CD4-positive, alpha-beta T cell treated with Interleukin-6 for 4 hours (primary cell): Measurements from ENCODE around the gene APBA2.

Experiments
- DNase-seq: peaks from one replicate; pipeline ENCODE4 v3.0.0-alpha.2; 2020; ENCODE audit warnings: mixed read lengths

The APBA2 gene

DNA sequence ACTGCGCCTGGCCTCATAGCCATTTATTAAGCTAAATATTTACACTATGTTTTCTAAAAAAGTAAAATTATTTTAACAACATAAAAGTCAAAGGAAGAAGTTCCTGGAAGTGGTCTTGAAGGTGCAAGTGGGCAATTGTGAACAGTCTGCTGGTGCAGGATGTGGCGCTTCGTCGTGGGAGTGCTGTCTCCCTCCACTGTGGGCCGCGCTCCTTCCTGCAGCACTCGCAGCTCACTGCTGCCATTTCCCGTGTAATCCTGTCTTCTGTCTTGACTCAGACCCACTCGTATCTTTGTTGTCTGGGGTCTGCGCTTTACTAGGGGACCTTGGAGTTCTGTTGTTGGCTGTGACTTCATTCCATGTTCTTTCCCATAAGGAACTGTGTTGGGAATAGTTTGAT is 56.3 kb downstream of the APBA2 start:
- peak; percentile 77 for DNase-seq

GRCh38 chr15:28942571-28942970 is 56.8 kb downstream of the APBA2 start:
- no peak for DNase-seq

- no peak for DNase-seq
Observed at GRCh38 chr15:28943146-28943545, 57.4 kb downstream of the APBA2 start.

DNA sequence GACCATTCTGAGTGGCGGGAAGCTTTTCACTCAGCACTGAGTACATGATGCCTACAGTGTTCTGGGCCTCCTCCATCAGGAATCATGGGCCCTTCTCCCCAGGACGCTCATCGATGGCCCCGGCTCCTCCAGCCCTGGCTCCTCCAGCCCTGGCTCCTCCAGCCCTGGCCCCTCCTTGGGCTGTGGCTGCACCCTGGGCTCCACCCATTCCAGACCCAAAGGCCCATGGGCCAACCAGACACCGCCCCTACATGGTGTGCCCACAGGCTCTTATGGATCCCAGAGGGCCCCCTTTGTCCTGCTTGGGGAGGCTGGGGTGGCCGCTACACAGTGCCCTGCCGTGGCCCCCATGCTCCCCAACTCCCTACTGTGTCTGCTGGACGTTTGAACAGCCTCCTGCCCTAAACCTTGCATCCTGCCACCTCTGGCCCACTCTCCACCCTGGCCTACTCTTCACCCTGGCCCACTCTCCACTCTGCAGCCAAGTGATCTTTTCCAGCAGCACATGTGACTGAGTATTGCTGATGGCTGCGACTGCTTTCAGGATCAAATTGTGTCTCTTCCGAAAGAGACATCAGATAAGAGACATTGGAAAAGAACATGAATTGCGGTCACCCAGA is 57.9 kb downstream of the APBA2 start:
- DNase-seq = no peak

GRCh38 chr15:28944286-28944685 is 58.5 kb downstream of the APBA2 start:
- no peak for DNase-seq

GRCh38 chr15:28944696-28945300 is 59.0 kb downstream of the APBA2 start:
- DNase-seq = no peak

DNA sequence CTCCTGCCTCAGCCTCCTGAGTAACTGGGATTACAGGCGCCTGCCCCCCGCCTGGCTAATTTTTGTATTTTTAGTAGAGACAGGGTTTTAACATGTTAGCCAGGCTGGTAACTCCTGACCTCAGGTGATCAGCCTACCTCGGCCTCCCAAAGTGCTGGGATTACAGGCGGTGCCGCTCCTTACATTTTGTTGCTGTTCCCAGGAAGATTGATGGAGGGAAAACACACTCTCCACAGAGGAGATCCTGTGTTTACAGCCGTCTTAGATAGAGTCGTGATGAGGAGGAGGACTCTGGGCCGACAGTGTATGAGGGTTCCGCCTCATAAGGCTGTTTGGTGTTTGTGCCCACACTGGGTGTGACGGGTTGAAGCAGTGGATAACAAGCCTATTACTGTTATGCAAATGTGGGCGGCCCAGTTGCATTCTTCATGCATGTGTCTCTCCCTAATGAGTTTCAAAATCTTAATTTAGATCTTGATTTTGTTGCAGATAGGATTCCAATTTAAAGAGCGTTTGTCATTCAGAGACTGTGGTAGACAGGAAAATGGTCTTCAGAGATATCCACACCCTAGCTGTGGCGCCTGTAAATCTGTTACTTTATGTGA is 60.0 kb downstream of the APBA2 start:
- no peak for DNase-seq

GRCh38 chr15:28946803-28947202 is 61.0 kb downstream of the APBA2 start:
- DNase-seq = no peak

- DNase-seq = no peak
Observed at GRCh38 chr15:28947221-28947674, 61.5 kb downstream of the APBA2 start.

- DNase-seq = no peak
Observed at GRCh38 chr15:28948036-28948435, 62.3 kb downstream of the APBA2 start.

DNA sequence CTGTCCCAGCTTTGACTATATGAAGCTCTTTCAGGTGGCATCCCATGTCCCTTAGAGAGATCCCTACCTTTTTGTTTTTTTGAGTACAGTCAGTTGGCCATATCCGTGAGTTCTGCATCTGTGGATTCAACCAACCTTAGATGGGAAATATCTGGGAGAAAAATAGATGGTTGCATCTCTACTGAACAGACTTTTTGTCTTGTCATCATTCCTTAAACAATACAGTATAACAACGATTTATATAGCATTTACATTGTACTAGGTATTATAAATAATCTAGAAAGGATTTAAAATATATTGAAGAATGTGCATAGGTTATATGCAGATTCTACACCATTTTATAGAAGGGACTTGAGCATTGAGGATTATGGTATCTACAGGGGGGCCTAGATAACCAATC is 65.1 kb downstream of the APBA2 start:
- no peak for DNase-seq

DNA sequence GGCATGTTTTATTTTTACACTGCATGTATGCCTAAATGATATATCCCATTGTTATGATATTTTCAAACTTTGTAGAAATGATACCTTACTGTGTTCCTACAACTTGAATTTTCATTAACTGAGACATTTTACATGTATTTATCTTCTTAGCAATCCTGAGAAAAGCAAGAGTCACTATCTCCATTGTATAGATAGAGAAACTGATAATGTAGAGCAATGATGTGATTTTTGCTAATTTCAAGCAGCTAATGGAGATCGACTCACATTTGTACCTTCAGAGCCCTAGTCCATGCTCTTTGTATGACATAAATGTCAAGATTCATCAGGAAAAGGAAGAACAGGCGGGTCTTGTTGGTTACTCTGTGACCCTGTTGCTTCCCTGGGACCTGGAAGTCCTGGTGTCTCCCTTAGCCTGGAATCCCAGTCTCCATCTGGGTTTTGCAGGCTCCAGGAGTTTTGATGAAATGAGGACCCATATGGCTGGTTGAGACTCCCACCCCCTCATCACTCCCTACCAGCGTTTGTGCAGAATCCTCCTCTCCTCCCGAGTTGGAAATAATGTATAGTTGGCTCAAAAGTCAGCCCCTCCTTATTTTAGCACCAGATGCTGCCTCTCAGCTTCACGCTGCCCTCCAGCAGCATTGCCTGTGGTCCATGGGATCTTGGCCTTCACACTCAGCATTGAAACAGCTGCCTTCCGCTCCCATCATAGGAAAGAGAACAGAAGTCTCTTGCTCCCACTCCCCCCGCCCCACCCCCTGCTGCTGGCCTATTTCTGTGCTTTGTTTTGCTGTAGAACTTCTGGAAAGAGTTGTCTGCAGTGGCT is 67.1 kb downstream of the APBA2 start:
- DNase-seq = no peak

DNA sequence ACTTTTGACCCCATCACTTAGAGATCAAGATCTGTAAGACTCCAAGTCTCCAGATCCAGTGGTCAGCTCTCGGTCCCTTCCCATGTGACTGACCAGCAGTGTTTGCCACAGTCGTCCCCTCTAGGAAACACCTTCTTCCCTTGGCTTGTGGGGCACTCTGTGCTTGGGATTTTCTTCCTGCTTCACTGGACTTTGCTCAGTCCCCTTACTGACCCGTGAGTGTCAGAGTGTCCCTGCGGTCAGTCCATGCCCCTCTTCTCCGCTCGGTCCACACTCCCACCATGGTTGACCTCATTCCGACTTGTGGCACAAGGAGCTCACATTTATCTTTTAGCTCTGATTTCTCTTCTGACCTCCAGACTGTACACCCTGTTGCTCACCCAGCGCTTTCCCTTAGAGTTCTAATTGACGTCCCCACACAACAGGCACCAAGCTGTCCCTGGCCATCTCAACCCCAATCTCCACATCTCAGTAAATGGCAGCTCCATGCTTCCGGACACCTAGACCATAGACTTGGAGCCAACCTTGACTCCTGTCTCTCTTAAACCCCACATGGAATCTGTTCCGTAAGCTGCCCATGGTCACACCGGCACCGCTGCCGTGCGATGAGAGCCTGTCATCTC is 67.9 kb downstream of the APBA2 start:
- DNase-seq = no peak

GRCh38 chr15:28954466-28955159 is 68.8 kb downstream of the APBA2 start:
- DNase-seq = no peak

DNA sequence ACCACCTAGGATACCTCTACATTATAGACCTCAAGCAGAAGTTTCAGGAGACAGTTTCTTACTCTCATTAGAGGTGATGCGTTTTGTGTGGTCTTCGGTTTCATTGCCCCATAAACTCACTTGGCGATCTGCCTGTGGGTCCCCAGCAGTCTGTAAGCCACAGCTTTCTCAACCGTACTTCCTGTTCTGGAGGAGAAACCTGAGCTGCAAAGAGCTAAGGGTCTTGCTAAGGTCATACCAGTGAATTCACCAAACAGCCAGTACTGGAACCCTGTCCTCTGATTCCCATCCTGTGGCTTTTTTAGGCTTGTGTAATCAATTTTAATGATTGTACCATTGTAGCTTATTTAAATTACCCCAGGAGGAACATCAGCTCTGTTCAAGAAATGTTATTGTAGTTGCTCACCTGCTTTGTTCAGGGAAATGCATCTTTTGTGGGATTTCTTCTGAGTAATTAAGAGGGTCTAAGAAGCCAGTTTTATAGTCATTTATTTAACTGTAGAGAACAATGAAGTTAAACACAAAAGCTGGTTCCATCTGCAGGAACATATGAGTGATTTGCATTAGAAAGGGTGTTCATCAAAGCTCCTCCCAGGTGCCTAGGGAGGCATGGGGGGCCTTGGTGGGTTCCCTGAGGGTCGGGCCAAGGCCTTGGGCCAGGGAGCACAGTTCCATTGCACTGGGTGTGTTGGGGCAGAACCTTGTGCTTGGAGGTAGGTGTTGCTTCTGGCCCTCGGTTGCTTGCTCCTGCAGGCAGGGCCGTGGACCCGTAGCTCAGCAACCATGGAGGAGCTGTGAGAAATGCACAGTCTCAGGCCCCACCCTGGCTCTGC is 69.6 kb downstream of the APBA2 start:
- DNase-seq = peak; percentile 36

GRCh38 chr15:28955993-28956421 is 70.2 kb downstream of the APBA2 start:
- DNase-seq = no peak

- no peak for DNase-seq
Observed at GRCh38 chr15:28956491-28956890, 70.7 kb downstream of the APBA2 start.

- DNase-seq = no peak
Observed at GRCh38 chr15:28957606-28958498, 72.1 kb downstream of the APBA2 start.

GRCh38 chr15:28959326-28959725 is 73.6 kb downstream of the APBA2 start:
- DNase-seq = no peak

DNA sequence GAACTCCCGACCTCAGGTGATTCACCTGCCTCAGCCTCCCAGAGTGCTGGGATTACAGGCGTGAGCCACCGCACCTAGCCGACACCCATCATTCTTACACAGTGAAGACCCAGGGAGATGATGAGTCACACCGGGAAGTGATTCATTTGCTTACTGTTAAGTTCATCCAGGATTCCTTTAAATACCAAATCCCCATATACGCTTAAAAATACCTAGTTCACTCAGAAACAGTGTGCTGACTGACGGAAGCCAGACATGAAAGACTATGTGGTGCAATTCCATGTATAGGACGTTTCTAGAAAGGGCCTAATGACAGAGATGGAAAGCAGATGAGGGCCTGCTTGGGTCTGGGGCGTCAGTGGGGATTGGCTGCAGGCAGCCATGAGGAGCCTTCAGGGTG is 75.2 kb downstream of the APBA2 start:
- DNase-seq = no peak
